Mammary microvascular endothelial cell (primary cell): ENCODE data around the gene CALHM4. TPM values are rescaled to one million over a fixed set of nuclear protein-coding genes. Genes with fewer than 3 reads are reported as not detected.

Experiments
- total RNA-seq: library from RNA; depleted of rRNA; stranded (reverse); fragments of >200 nt; gene quantifications from 2 replicates; pipeline ENCODE4 v1.2.3, GENCODE V29; 2015

The CALHM4 gene, protein sequence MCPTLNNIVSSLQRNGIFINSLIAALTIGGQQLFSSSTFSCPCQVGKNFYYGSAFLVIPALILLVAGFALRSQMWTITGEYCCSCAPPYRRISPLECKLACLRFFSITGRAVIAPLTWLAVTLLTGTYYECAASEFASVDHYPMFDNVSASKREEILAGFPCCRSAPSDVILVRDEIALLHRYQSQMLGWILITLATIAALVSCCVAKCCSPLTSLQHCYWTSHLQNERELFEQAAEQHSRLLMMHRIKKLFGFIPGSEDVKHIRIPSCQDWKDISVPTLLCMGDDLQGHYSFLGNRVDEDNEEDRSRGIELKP
- 0.87 TPM in 1 of 2 replicates, not detected in the other for total RNA-seq

DNA sequence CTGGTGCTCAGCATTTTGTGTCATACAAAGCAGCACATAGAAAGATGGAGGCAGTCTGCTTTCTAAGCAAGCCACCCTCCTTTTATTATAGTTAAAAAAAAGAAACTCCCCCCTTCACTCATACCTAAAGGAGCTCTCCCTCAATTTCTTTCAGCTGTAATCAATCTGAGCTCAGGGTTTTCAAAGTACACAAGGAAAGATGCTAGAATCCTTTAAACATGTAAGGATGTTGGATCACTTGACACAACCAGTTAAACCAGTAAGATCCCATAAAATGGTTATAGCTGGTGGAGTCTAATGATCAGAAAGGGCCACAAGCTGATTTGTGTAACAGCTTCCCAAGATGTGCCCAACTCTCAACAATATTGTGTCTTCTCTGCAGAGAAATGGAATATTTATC lies at the start of gene CALHM4:
Gene CALHM4, plus strand, starts transcription at position 301 of the 400 bp plus-strand sequence. Its CDS starts 43 bp downstream, at position 344.

DNA sequence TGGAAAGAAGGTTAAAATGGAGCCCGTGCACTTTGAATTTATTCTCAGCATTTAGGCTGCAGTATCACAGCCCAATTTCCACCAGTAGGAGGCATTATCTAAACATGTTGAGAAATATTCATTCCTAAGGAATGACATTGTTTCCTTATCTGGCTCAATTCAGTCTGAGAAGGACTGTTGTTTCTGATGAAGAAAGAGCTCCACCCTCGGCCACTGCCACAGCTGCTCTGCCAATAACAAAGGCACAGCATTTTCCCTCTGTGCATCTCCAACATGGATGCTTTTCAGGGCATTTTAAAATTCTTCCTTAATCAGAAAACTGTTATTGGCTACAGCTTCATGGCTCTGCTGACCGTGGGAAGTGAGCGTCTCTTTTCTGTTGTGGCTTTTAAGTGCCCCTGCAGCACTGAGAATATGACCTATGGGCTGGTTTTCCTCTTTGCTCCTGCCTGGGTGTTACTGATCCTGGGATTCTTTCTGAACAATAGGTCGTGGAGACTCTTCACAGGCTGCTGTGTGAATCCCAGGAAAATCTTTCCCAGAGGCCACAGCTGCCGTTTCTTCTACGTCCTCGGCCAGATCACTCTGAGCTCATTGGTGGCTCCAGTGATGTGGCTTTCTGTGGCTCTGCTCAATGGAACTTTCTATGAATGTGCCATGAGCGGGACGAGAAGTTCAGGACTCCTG lies 42.0 kb upstream of the CALHM4 start, which contains the start of gene CALHM5:
Gene CALHM5, plus strand, starts transcription at position 216 of the 687 bp plus-strand sequence. Its CDS starts 58 bp downstream, at position 274.

DNA sequence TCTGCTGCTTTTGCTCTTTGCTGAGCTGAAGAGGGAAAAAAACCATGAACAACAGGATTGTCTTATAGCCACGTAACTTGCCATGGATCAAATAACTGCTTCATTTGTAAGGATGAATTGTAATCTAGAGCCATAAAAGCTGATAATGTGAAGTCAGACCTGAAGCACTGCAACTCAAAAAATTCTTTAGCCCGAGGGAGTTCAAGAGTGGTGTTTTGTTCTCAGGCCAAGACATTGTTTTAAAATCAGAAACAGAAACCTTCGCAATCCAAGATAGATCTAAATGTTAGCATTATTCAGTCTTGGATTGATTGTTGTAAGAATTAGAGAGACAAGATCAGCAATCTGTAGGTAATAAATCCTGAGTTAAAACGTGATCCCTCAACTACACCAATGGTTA lies 7.9 kb upstream of the CALHM4 start, which contains the start of gene TRAPPC3L:
Gene TRAPPC3L, minus strand, starts transcription at position 34 of the 400 bp plus-strand sequence. CDS start 170 bp downstream, outside the sequence.

DNA sequence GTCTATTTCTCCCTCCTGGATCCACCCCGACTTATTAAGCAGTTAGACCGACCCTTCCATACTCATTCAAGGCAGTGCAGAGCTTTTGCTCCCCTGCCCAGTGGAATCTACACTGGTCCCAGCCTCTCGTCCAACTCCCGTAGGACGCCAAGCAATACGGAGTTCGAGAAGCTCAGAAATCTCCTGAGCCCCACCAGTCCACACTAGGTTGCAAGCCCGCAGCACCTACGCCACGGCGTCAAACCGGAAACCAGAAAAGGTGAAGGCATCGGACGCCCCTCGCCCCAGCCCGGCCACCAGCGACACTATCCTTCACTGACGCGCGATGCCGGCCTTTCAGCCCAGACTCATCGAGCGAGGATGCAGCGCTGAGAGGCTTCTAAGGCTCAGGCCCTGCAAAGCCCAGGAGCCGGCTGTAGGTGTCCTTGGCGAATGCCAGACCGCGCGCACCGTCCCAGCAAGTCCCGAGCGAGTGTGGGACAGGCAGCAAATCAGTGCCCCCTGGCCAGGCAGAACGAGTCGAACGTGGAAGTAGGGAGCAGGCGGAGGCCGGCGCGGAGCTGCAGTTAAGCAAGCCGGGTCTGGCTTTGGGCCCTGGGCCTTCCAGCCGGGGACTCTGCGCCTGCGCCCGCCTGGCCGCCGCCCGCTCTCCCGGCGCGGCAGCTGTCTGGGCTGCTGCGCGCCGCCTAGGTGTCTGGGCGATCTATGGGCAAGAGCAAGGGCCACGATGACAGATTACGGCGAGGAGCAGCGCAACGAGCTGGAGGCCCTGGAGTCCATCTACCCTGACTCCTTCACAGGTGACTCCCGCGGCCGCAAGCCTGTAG lies 17.5 kb downstream of the CALHM4 start, which contains the start of gene RWDD1:
Gene RWDD1, plus strand, starts transcription at position 649 of the 827 bp plus-strand sequence. Its CDS starts 79 bp downstream, at position 728.

Other genes with a start within 250 kb of the CALHM4 start
- 14.6 and 15.3 TPM in 2 replicates for gene DSE, start 182.8 kb upstream of the CALHM4 start, total RNA-seq
- not detected in 2 replicates for gene CALHM6, start 92.4 kb upstream of the CALHM4 start, total RNA-seq
- 3.6 and 4.4 TPM in 2 replicates for gene CALHM5, start 42.1 kb upstream of the CALHM4 start, total RNA-seq
- 0.10 TPM in 1 of 2 replicates, not detected in the other for gene TRAPPC3L, start 8.1 kb upstream of the CALHM4 start, total RNA-seq
- 40.0 and 41.1 TPM in 2 replicates for gene RWDD1, start 17.8 kb downstream of the CALHM4 start, total RNA-seq
- gene RSPH4A, start 62.7 kb downstream of the CALHM4 start, total RNA-seq, result under 0.01 and 0.10 TPM in 2 replicates
- gene ZUP1, start 115.0 kb downstream of the CALHM4 start, total RNA-seq, result 8.1 TPM in 2 replicates
- 3.7 and 3.9 TPM in 2 replicates for gene KPNA5, start 127.5 kb downstream of the CALHM4 start, total RNA-seq
- gene FAM162B, start 212.0 kb downstream of the CALHM4 start, total RNA-seq, result 0.44 and 0.67 TPM in 2 replicates